CD8-positive, alpha-beta memory T cell (primary cell): ENCODE data around the gene PAFAH1B2. TPM values are rescaled to one million over a fixed set of nuclear protein-coding genes. Genes with fewer than 3 reads are reported as not detected.
"Not testable (repeated sequence)": the region's sequence is repeated elsewhere in the genome, so short reads cannot be mapped to it uniquely, and the experiment has no call there.

Experiments
- CTCF ChIA-PET: fragments of 350-600 bp; sonication (Branson Sonifier 250); formaldehyde crosslinking; loops from one replicate; lab custom pipeline; 2021; ENCODE audit warnings: antibody characterized with exemption; lab: Charles Lee
- POLR2A ChIA-PET: fragments of 350-600 bp; sonication (Branson Sonifier 250); formaldehyde crosslinking; loops from one replicate; lab custom pipeline; 2021; ENCODE audit warnings: antibody characterized with exemption; lab: Charles Lee
- DNase-seq, 5 donors: peaks; one replicate each; pipeline versions ENCODE4 v3.0.0 to v3.0.0-alpha.2; 2020 to 2022; ENCODE audit warnings: mixed read lengths in 1 of 5
- H3K27ac ChIP-seq: one replicate; pipeline ENCODE4 v1.7.0; 2013; ENCODE audit warnings: low read depth, mild to moderate bottlenecking, low read length, moderate library complexity
- H3K27me3 ChIP-seq: 2 replicates; pipeline ENCODE4 v1.7.0; 2013; ENCODE audit warnings: low read length, mild to moderate bottlenecking; ENCODE audit not compliant: insufficient read depth, poor library complexity, severe bottlenecking
- H3K36me3 ChIP-seq: 2 replicates; pipeline ENCODE4 v1.7.0; 2013; ENCODE audit warnings: mild to moderate bottlenecking, low read length, moderate library complexity; ENCODE audit not compliant: insufficient read depth
- H3K4me1 ChIP-seq: 2 replicates; pipeline ENCODE4 v1.7.0; 2013; ENCODE audit warnings: mild to moderate bottlenecking, low read length, moderate library complexity; ENCODE audit not compliant: insufficient read depth
- H3K4me3 ChIP-seq: 2 replicates; pipeline ENCODE4 v1.7.0; 2013; ENCODE audit warnings: mild to moderate bottlenecking, low read length
- H3K9me3 ChIP-seq: 2 replicates; pipeline ENCODE4 v1.7.0; 2013; ENCODE audit warnings: mild to moderate bottlenecking, low read length
- H3K27ac Mint-ChIP-seq, 8 donors: one replicate each; pipeline ENCODE4 v1.8.0; 2020 to 2021; ENCODE audit warnings: mixed read lengths in 8 of 8, mild to moderate bottlenecking in 6 of 8, inconsistent platforms in 3 of 8, moderate library complexity in 3 of 8
- H3K27me3 Mint-ChIP-seq, 2 donors: one replicate each; pipeline ENCODE4 v1.8.0; 2020 to 2021; ENCODE audit warnings: mixed read lengths in 2 of 2, mild to moderate bottlenecking in 1 of 2, moderate library complexity in 1 of 2
- H3K36me3 Mint-ChIP-seq, 3 donors: one replicate each; pipeline ENCODE4 v1.8.0; 2020 to 2021; ENCODE audit warnings: mixed read lengths in 3 of 3, inconsistent platforms in 1 of 3, mild to moderate bottlenecking in 1 of 3
- H3K4me1 Mint-ChIP-seq, 3 donors: one replicate each; pipeline ENCODE4 v1.8.0; 2020 to 2021; ENCODE audit warnings: mixed read lengths in 3 of 3, inconsistent platforms in 1 of 3, mild to moderate bottlenecking in 1 of 3
- H3K4me3 Mint-ChIP-seq, 7 donors: one replicate each; pipeline ENCODE4 v1.8.0; 2020 to 2021; ENCODE audit warnings: mixed read lengths in 7 of 7, mild to moderate bottlenecking in 6 of 7, moderate library complexity in 4 of 7, inconsistent platforms in 2 of 7
- H3K9me3 Mint-ChIP-seq, 5 donors: one replicate each; pipeline ENCODE4 v1.8.0; 2020 to 2022; ENCODE audit warnings: mixed read lengths in 5 of 5, mild to moderate bottlenecking in 3 of 5, moderate library complexity in 2 of 5, inconsistent platforms in 1 of 5
- polyA plus RNA-seq: library from polyadenylated mRNA; unstranded; fragments of 300-500 nt; fragmentation: Illumina TruSeq; gene quantifications from one replicate; pipeline ENCODE4 v1.2.3, GENCODE V29; 2021
- total RNA-seq, 2 experiments: library from RNA; stranded (reverse); gene quantifications; one replicate each; pipeline ENCODE4 v1.2.3, GENCODE V29; 2021

PAFAH1B2 gene
- total and polyA plus RNA-seq, 3 experiments from 2014 or later: 15.9 to 84.5 (median 79.5) TPM

- not testable (repeated sequence) for H3K27ac Mint-ChIP-seq
These were observed 62.8 kb downstream of the PAFAH1B2 start for GRCh38 chr11:117206859-117207258.

DNA sequence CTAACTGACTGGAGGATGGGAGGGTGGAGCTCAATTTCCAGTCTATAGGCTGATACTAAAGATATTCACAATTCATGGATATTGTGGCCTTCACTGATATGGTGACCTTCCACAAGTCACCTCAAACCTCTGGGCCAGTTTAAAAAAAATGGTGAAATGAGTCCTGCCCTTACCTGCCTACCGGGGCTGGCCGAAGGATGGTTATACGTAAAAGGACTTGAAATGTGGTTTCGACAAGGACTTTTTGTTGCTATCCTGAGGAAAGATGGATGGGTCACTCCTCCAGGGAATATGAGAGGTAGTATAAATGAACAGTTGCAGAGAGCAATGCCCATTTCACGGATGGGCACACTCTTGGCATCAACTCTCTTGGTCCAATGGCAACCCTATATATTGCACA, 63.4 kb downstream of the PAFAH1B2 start:
- H3K27me3 Mint-ChIP-seq, H3K9me3 ChIP-seq, H3K9me3 Mint-ChIP-seq, H3K4me3 Mint-ChIP-seq, H3K4me1 ChIP-seq, H3K27me3 ChIP-seq, H3K27ac Mint-ChIP-seq, H3K27ac ChIP-seq, DNase-seq, CTCF ChIA-PET, POLR2A ChIA-PET, H3K36me3 ChIP-seq, H3K4me3 ChIP-seq: not testable (repeated sequence)
- peaks cover 0 to 13% (median 8%) of the 10 kb centered on the region in 3 donors for H3K4me1 Mint-ChIP-seq
- H3K36me3 Mint-ChIP-seq: peaks cover 0 to 64% (median 11%) of the 10 kb centered on the region in 3 donors

More at GRCh38 chr11:117206859-117207258, 62.8 kb downstream of the PAFAH1B2 start:
- H3K9me3 Mint-ChIP-seq, H3K4me3 ChIP-seq, CTCF ChIA-PET, H3K27me3 Mint-ChIP-seq, POLR2A ChIA-PET, H3K4me3 Mint-ChIP-seq, H3K4me1 ChIP-seq, H3K9me3 ChIP-seq, H3K36me3 ChIP-seq, H3K27me3 ChIP-seq, DNase-seq, H3K27ac ChIP-seq: not testable (repeated sequence)
- Mint-ChIP-seq H3K36me3 (peaks cover 0 to 60% (median 11%) of the 10 kb centered on the region in 3 donors), H3K4me1 (peaks cover 0 to 12% (median 8%) of the 10 kb centered on the region in 3 donors)

DNA sequence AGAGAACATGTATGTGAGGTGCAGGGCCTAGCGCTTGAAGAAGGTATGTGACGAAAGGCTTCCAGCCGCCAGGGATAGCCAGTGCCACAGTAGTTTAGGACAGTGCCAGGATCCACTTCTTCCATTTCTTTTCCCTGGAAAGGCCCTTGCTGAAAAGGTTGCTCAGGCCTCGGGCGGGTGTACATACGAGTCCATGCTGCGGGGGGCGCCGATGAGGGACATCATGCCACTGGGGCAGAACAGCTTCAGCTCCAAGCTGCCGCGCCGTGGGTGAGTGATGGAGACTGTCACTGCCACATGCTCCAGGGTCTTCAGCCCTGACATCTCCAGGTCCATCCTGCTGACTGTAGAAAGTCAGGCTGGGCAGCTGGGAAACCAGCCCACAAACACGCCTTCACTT, 64.6 kb downstream of the PAFAH1B2 start:
- POLR2A ChIA-PET, H3K4me1 ChIP-seq, CTCF ChIA-PET, H3K27ac Mint-ChIP-seq, H3K9me3 Mint-ChIP-seq, H3K27me3 Mint-ChIP-seq, H3K4me3 Mint-ChIP-seq, H3K4me3 ChIP-seq, H3K27me3 ChIP-seq, DNase-seq, H3K9me3 ChIP-seq, H3K27ac ChIP-seq: not testable (repeated sequence)
- Mint-ChIP-seq H3K4me1 (peaks cover 0 to 16% (median 5%) of the 10 kb centered on the region in 3 donors), H3K36me3 (peaks cover 0 to 66% (median 20%) of the 10 kb centered on the region in 3 donors)
- peaks cover 19% of the 10 kb centered on the region for H3K36me3 ChIP-seq

GRCh38 chr11:117209351-117210125, 65.5 kb downstream of the PAFAH1B2 start:
- CTCF ChIA-PET: interaction anchor here (1.3 to 1.7 kb wide), 2 partner anchors 17 to 30 kb away, joined by 3 to 4 read pairs; partner anchors contain the start of gene SIDT2
- H3K27me3 Mint-ChIP-seq, POLR2A ChIA-PET, H3K4me3 Mint-ChIP-seq, H3K27ac ChIP-seq, H3K4me1 ChIP-seq, H3K4me3 ChIP-seq, H3K27me3 ChIP-seq, H3K9me3 Mint-ChIP-seq, H3K9me3 ChIP-seq, DNase-seq: not testable (repeated sequence)
- peak overlapping the region in 5 of 8 donors; percentile 12 to 93 (median 45) for H3K27ac Mint-ChIP-seq
- peaks cover 0 to 21% (median 7%) of the 10 kb centered on the region in 3 donors for H3K4me1 Mint-ChIP-seq
- peaks cover 0 to 63% (median 24%) of the 10 kb centered on the region in 3 donors for H3K36me3 Mint-ChIP-seq
- peaks cover 24% of the 10 kb centered on the region for H3K36me3 ChIP-seq

- Histone ChIP-seq H3K27ac (no peak overlapping the region), H3K4me3 (no peak overlapping the region), H3K27me3 (no peaks in the 10 kb centered on the region), H3K36me3 (peaks cover 29% of the 10 kb centered on the region), H3K4me1 (no peaks in the 10 kb centered on the region), H3K9me3 (no peaks in the 10 kb centered on the region)
- Mint-ChIP-seq H3K9me3 (no peaks in the 10 kb centered on the region), H3K36me3 (peaks cover 0 to 58% (median 27%) of the 10 kb centered on the region in 3 donors), H3K27me3 (no peaks in the 10 kb centered on the region), H3K4me1 (peaks cover 0 to 23% (median 9%) of the 10 kb centered on the region in 3 donors), H3K4me3 (no peak overlapping the region), H3K27ac (peak overlapping the region in 2 of 8 donors; percentile 45 to 71)
- POLR2A ChIA-PET: interaction anchor here (0.7 to 1.4 kb wide), 2 partner anchors 16 to 113 kb away, joined by 4 read pairs; partner anchors contain the start of gene SIK3
- CTCF ChIA-PET: interaction anchor here (1.0 to 1.7 kb wide), 3 partner anchors 16 to 51 kb away, joined by 3 to 4 read pairs (median 3); partner anchors contain the start of gene SIDT2
- DNase-seq: no peak
These were observed 66.5 kb downstream of the PAFAH1B2 start for GRCh38 chr11:117210620-117211019.

GRCh38 chr11:117212697-117213355, 68.7 kb downstream of the PAFAH1B2 start:
- H3K9me3 Mint-ChIP-seq: no peaks in the 10 kb centered on the region
- Histone ChIP-seq H3K4me3 (no peak overlapping the region), H3K4me1 (no peaks in the 10 kb centered on the region), H3K27me3 (no peaks in the 10 kb centered on the region), H3K27ac (no peak overlapping the region), H3K9me3 (no peaks in the 10 kb centered on the region), H3K36me3 (peaks cover 49% of the 10 kb centered on the region)
- H3K4me1 Mint-ChIP-seq: peaks cover 5 to 23% (median 9%) of the 10 kb centered on the region in 3 donors
- peaks cover 0 to 74% (median 26%) of the 10 kb centered on the region in 3 donors for H3K36me3 Mint-ChIP-seq
- H3K27ac Mint-ChIP-seq: peak overlapping the region in 2 of 8 donors; percentile 54 to 73
- no peak for DNase-seq
- H3K4me3 Mint-ChIP-seq: peak overlapping the region in 1 of 7 donors; percentile 13
- ChIA-PET CTCF (interaction anchor here (1.5 kb wide), 1 partner anchor 17 kb away, joined by 3 read pairs; no protein-coding TSS in a partner anchor), POLR2A (interaction anchor here (0.7 kb wide), 1 partner anchor 254 kb away, joined by 8 read pairs; no protein-coding TSS in a partner anchor)
- H3K27me3 Mint-ChIP-seq: no peaks in the 10 kb centered on the region

- no peak for DNase-seq
- POLR2A ChIA-PET: no interaction called here
- Histone ChIP-seq H3K36me3 (peaks cover 67% of the 10 kb centered on the region), H3K4me3 (no peak overlapping the region), H3K4me1 (no peaks in the 10 kb centered on the region), H3K27ac (no peak overlapping the region), H3K9me3 (no peaks in the 10 kb centered on the region), H3K27me3 (no peaks in the 10 kb centered on the region)
- Mint-ChIP-seq H3K36me3 (peaks cover 0 to 85% (median 39%) of the 10 kb centered on the region in 3 donors), H3K27ac (peak overlapping the region in 7 of 8 donors; percentile 2 to 81 (median 73)), H3K4me1 (peaks cover 5 to 23% (median 11%) of the 10 kb centered on the region in 3 donors), H3K4me3 (no peak overlapping the region), H3K9me3 (no peaks in the 10 kb centered on the region), H3K27me3 (no peaks in the 10 kb centered on the region)
- CTCF ChIA-PET: interaction anchor here (1.0 kb wide), 2 partner anchors 12 to 15 kb away, joined by 3 read pairs; no protein-coding TSS in a partner anchor
These were observed 70.5 kb downstream of the PAFAH1B2 start for GRCh38 chr11:117214404-117215110.
